CD4-positive, alpha-beta T cell treated with Interleukin-6 at 100 ng/mL for 8 hours (primary cell): ENCODE measurements around the gene ZBTB16.

Source experiments
- DNase-seq: peaks from one replicate; pipeline ENCODE4 v3.0.0-alpha.2; 2020; ENCODE audit warnings: mixed read lengths, low spot score

The ZBTB16 gene

GRCh38 chr11:114262681-114263512 is 203.4 kb downstream of the ZBTB16 start:
- DNase-seq: peak; percentile 14

- DNase-seq: no peak
Observed at GRCh38 chr11:114263513-114264170, 204.1 kb downstream of the ZBTB16 start.

- DNase-seq: no peak
Observed at GRCh38 chr11:114264381-114264780, 204.9 kb downstream of the ZBTB16 start.

- no peak for DNase-seq
Observed at GRCh38 chr11:114265122-114265878, 205.8 kb downstream of the ZBTB16 start.

GRCh38 chr11:114269498-114269897 is 210.0 kb downstream of the ZBTB16 start:
- DNase-seq: no peak

- DNase-seq: no peak
Observed at GRCh38 chr11:114270531-114271270, 211.2 kb downstream of the ZBTB16 start.

- DNase-seq: no peak
Observed at GRCh38 chr11:114271316-114271715, 211.8 kb downstream of the ZBTB16 start.

- DNase-seq: no peak
Observed at GRCh38 chr11:114272311-114272710, 212.8 kb downstream of the ZBTB16 start.

GRCh38 chr11:114273071-114273470 is 213.6 kb downstream of the ZBTB16 start:
- DNase-seq: no peak

GRCh38 chr11:114273890-114274635 is 214.6 kb downstream of the ZBTB16 start:
- DNase-seq: no peak

GRCh38 chr11:114274637-114275036 is 215.1 kb downstream of the ZBTB16 start:
- DNase-seq: no peak

GRCh38 chr11:114275280-114275679 is 215.8 kb downstream of the ZBTB16 start:
- DNase-seq: no peak

- no peak for DNase-seq
Observed at GRCh38 chr11:114276077-114276476, 216.6 kb downstream of the ZBTB16 start.

GRCh38 chr11:114277637-114278341 is 218.3 kb downstream of the ZBTB16 start:
- no peak for DNase-seq

GRCh38 chr11:114278342-114279065 is 219.0 kb downstream of the ZBTB16 start:
- DNase-seq: no peak

- no peak for DNase-seq
Observed at GRCh38 chr11:114279792-114280546, 220.5 kb downstream of the ZBTB16 start.

- DNase-seq: peak; percentile 6
Observed at GRCh38 chr11:114280696-114281095, 221.2 kb downstream of the ZBTB16 start.

GRCh38 chr11:114281388-114281956 is 222.0 kb downstream of the ZBTB16 start:
- DNase-seq: no peak

- no peak for DNase-seq
Observed at GRCh38 chr11:114282488-114282887, 223.0 kb downstream of the ZBTB16 start.
